ENCODE measurements around the gene TSKS.

- no peak for TF ChIP-seq POLR2A (IDR thresholded peaks at IDR 0.05)
- TF ChIP-seq CTCF (IDR thresholded peaks at IDR 0.05) = no peak
- no peak for TF ChIP-seq EP300 (IDR thresholded peaks at IDR 0.05)
Measured at GRCh38 chr19:49775742-49776370, 12.8 kb upstream of the TSKS start.

Measured in upper lobe of left lung (tissue), 4 donors.